ENCODE data around the gene PDIA3.

Gene PDIA3

GRCh38 chr15:43762824-43763223 lies 16.6 kb downstream of the PDIA3 start:
- no peak overlapping the region for H2BK12ac ChIP-seq (ENCODE audit: low read length)
- H4K8ac ChIP-seq (ENCODE audit: low read depth, low read length) = no peak overlapping the region
- no peak overlapping the region for H2AK5ac ChIP-seq (ENCODE audit: low read depth, low read length)
- no peak overlapping the region for H3K4me2 ChIP-seq (ENCODE audit: insufficient read depth, low read length, poor library complexity, severe bottlenecking)
- H3K27me3 ChIP-seq (ENCODE audit: control insufficient read depth in 3 of 3, insufficient read depth in 3 of 3, low read depth in 1 of 3, low read length in 3 of 3) = no peaks in the 10 kb centered on the region
- no peak overlapping the region for H2AFZ ChIP-seq (ENCODE audit: low read length)
- no peak overlapping the region for H3K9ac ChIP-seq (ENCODE audit: low read depth, low read length, poor library complexity)
- H3K9me3 ChIP-seq (replicated peaks in 1 of 2; ENCODE audit: control insufficient read depth in 2 of 2, insufficient read depth in 1 of 2, low read depth in 1 of 2, low read length in 2 of 2) = no peaks in the 10 kb centered on the region
- no peak overlapping the region for H2BK15ac ChIP-seq (ENCODE audit: low read length)
- no peak overlapping the region for H3K4me3 ChIP-seq (ENCODE audit: low read length in 2 of 2)
- no peak for DNase-seq (ENCODE audit: low spot score)
- no peak overlapping the region for H2BK120ac ChIP-seq (ENCODE audit: low read depth, low read length)
- H3K4me1 ChIP-seq (ENCODE audit: control insufficient read depth in 2 of 2, insufficient read depth in 1 of 2, low read depth in 1 of 2, low read length in 2 of 2) = no peaks in the 10 kb centered on the region
- no peak overlapping the region for H3K27ac ChIP-seq (replicated peaks; ENCODE audit: low read length)
- no peak overlapping the region for H4K91ac ChIP-seq (ENCODE audit: low read depth, low read length, poor library complexity)
- H3K18ac ChIP-seq (ENCODE audit: low read length) = no peak overlapping the region
- no peak overlapping the region for H3K14ac ChIP-seq (ENCODE audit: low read length)
- peaks cover 21 to 97% of the 10 kb centered on the region in 2 donors for H3K36me3 ChIP-seq (replicated peaks in 1 of 2; ENCODE audit: control insufficient read depth in 2 of 2, insufficient read depth in 2 of 2, low read length in 2 of 2)
- no peak overlapping the region for H2BK5ac ChIP-seq (ENCODE audit: low read length)
- WGBS, 2 donors (ENCODE audit: extremely low coverage in 2 of 2, insufficient read length in 2 of 2, insufficient replicate concordance in 1 of 2) = no CpG with 5 or more reads among the region's 6 CpGs
- no peak overlapping the region for H3K4ac ChIP-seq (ENCODE audit: low read length)
- H3K79me1 ChIP-seq (ENCODE audit: low read depth, low read length) = no peaks in the 10 kb centered on the region
- H3K23ac ChIP-seq (ENCODE audit: low read depth, low read length, poor library complexity) = no peak overlapping the region

- no peak overlapping the region for H2BK12ac ChIP-seq (ENCODE audit: low read length)
Measured at GRCh38 chr15:43763819-43764446, 17.7 kb downstream of the PDIA3 start.

GRCh38 chr15:43769584-43770228 lies 23.5 kb downstream of the PDIA3 start:
- DNase-seq (ENCODE audit: low spot score) = no peak
- H3K14ac ChIP-seq (ENCODE audit: low read length) = no peak overlapping the region
- no peak overlapping the region for H3K27ac ChIP-seq (replicated peaks; ENCODE audit: low read length)
- no peaks in the 10 kb centered on the region for H3K79me1 ChIP-seq (ENCODE audit: low read depth, low read length)
- H4K91ac ChIP-seq (ENCODE audit: low read depth, low read length, poor library complexity) = no peak overlapping the region
- no peak overlapping the region for H3K23ac ChIP-seq (ENCODE audit: low read depth, low read length, poor library complexity)
- no peak overlapping the region for H2BK12ac ChIP-seq (ENCODE audit: low read length)
- no peak overlapping the region for H4K8ac ChIP-seq (ENCODE audit: low read depth, low read length)
- WGBS, 2 donors (ENCODE audit: extremely low coverage in 2 of 2, insufficient read length in 2 of 2, insufficient replicate concordance in 1 of 2) = no CpG with 5 or more reads among the region's 5 CpGs
- no peak overlapping the region for H2AK5ac ChIP-seq (ENCODE audit: low read depth, low read length)
- H3K4me3 ChIP-seq (ENCODE audit: low read length in 2 of 2) = no peak overlapping the region
- peaks cover 30 to 96% of the 10 kb centered on the region in 2 donors for H3K36me3 ChIP-seq (replicated peaks in 1 of 2; ENCODE audit: control insufficient read depth in 2 of 2, insufficient read depth in 2 of 2, low read length in 2 of 2)
- no peak overlapping the region for H3K18ac ChIP-seq (ENCODE audit: low read length)
- no peaks in the 10 kb centered on the region for H3K9me3 ChIP-seq (replicated peaks in 1 of 2; ENCODE audit: control insufficient read depth in 2 of 2, insufficient read depth in 1 of 2, low read depth in 1 of 2, low read length in 2 of 2)
- no peak overlapping the region for H2AFZ ChIP-seq (ENCODE audit: low read length)
- H3K9ac ChIP-seq (ENCODE audit: low read depth, low read length, poor library complexity) = no peak overlapping the region
- no peaks in the 10 kb centered on the region for H3K27me3 ChIP-seq (ENCODE audit: control insufficient read depth in 3 of 3, insufficient read depth in 3 of 3, low read depth in 1 of 3, low read length in 3 of 3)
- H3K4ac ChIP-seq (ENCODE audit: low read length) = no peak overlapping the region
- H2BK5ac ChIP-seq (ENCODE audit: low read length) = no peak overlapping the region
- H3K4me2 ChIP-seq (ENCODE audit: insufficient read depth, low read length, poor library complexity, severe bottlenecking) = no peak overlapping the region
- H3K4me1 ChIP-seq (ENCODE audit: control insufficient read depth in 2 of 2, insufficient read depth in 1 of 2, low read depth in 1 of 2, low read length in 2 of 2) = no peaks in the 10 kb centered on the region
- no peak overlapping the region for H2BK15ac ChIP-seq (ENCODE audit: low read length)
- H2BK120ac ChIP-seq (ENCODE audit: low read depth, low read length) = no peak overlapping the region

More at GRCh38 chr15:43763819-43764446, 17.7 kb downstream of the PDIA3 start:
- no peak overlapping the region for H3K9ac ChIP-seq (ENCODE audit: low read depth, low read length, poor library complexity)
- no peak overlapping the region for H3K27ac ChIP-seq (replicated peaks; ENCODE audit: low read length)
- WGBS, 2 donors (ENCODE audit: extremely low coverage in 2 of 2, insufficient read length in 2 of 2, insufficient replicate concordance in 1 of 2) = no CpG with 5 or more reads among the region's 2 CpGs
- H2BK120ac ChIP-seq (ENCODE audit: low read depth, low read length) = no peak overlapping the region
- no peak overlapping the region for H3K4me3 ChIP-seq (ENCODE audit: low read length in 2 of 2)
- no peak overlapping the region for H4K91ac ChIP-seq (ENCODE audit: low read depth, low read length, poor library complexity)
- no peak overlapping the region for H3K4me2 ChIP-seq (ENCODE audit: insufficient read depth, low read length, poor library complexity, severe bottlenecking)
- no peaks in the 10 kb centered on the region for H3K4me1 ChIP-seq (ENCODE audit: control insufficient read depth in 2 of 2, insufficient read depth in 1 of 2, low read depth in 1 of 2, low read length in 2 of 2)
- H3K4ac ChIP-seq (ENCODE audit: low read length) = no peak overlapping the region
- H3K27me3 ChIP-seq (ENCODE audit: control insufficient read depth in 3 of 3, insufficient read depth in 3 of 3, low read depth in 1 of 3, low read length in 3 of 3) = no peaks in the 10 kb centered on the region
- no peak overlapping the region for H2AK5ac ChIP-seq (ENCODE audit: low read depth, low read length)
- no peak overlapping the region for H2BK5ac ChIP-seq (ENCODE audit: low read length)
- no peaks in the 10 kb centered on the region for H3K9me3 ChIP-seq (replicated peaks in 1 of 2; ENCODE audit: control insufficient read depth in 2 of 2, insufficient read depth in 1 of 2, low read depth in 1 of 2, low read length in 2 of 2)
- no peak overlapping the region for H2BK15ac ChIP-seq (ENCODE audit: low read length)
- H4K8ac ChIP-seq (ENCODE audit: low read depth, low read length) = no peak overlapping the region
- peaks cover 22 to 98% of the 10 kb centered on the region in 2 donors for H3K36me3 ChIP-seq (replicated peaks in 1 of 2; ENCODE audit: control insufficient read depth in 2 of 2, insufficient read depth in 2 of 2, low read length in 2 of 2)
- no peak overlapping the region for H3K18ac ChIP-seq (ENCODE audit: low read length)
- H3K14ac ChIP-seq (ENCODE audit: low read length) = no peak overlapping the region
- no peak overlapping the region for H2AFZ ChIP-seq (ENCODE audit: low read length)
- H3K79me1 ChIP-seq (ENCODE audit: low read depth, low read length) = no peaks in the 10 kb centered on the region
- DNase-seq (ENCODE audit: low spot score) = no peak
- H3K23ac ChIP-seq (ENCODE audit: low read depth, low read length, poor library complexity) = no peak overlapping the region

DNA sequence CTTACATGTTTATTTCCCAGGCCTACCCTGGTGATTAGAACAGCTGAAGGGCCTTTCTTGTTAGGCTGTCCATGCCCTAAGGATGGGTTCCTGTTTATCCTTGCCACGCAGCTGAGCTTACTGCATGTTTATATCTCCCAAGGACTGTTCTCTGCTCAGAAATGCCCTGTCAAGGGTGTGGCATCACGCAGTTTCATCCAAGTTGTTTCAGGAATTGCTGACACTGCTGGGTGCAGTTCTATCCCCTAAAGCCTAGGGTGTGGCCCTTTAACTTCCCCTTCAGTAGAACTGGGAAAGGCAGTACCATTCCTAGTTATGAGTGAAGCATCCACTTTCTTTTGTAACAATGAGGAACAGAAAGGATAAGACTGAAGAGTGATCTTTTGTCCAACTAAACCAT lies 25.6 kb downstream of the PDIA3 start:
- no peaks in the 10 kb centered on the region for H3K9me3 ChIP-seq (replicated peaks in 1 of 2; ENCODE audit: control insufficient read depth in 2 of 2, insufficient read depth in 1 of 2, low read depth in 1 of 2, low read length in 2 of 2)
- no peak overlapping the region for H4K8ac ChIP-seq (ENCODE audit: low read depth, low read length)
- no peak overlapping the region for H3K14ac ChIP-seq (ENCODE audit: low read length)
- H2AFZ ChIP-seq (ENCODE audit: low read length) = no peak overlapping the region
- H2BK5ac ChIP-seq (ENCODE audit: low read length) = no peak overlapping the region
- H3K18ac ChIP-seq (ENCODE audit: low read length) = no peak overlapping the region
- no peak overlapping the region for H2BK15ac ChIP-seq (ENCODE audit: low read length)
- no peaks in the 10 kb centered on the region for H3K79me1 ChIP-seq (ENCODE audit: low read depth, low read length)
- no peak overlapping the region for H3K23ac ChIP-seq (ENCODE audit: low read depth, low read length, poor library complexity)
- H3K4me3 ChIP-seq (ENCODE audit: low read length in 2 of 2) = no peak overlapping the region
- no peak overlapping the region for H2BK120ac ChIP-seq (ENCODE audit: low read depth, low read length)
- H2AK5ac ChIP-seq (ENCODE audit: low read depth, low read length) = no peak overlapping the region
- H3K9ac ChIP-seq (ENCODE audit: low read depth, low read length, poor library complexity) = no peak overlapping the region
- H3K4ac ChIP-seq (ENCODE audit: low read length) = no peak overlapping the region
- H3K36me3 ChIP-seq (replicated peaks in 1 of 2; ENCODE audit: control insufficient read depth in 2 of 2, insufficient read depth in 2 of 2, low read length in 2 of 2) = peaks cover 22 to 86% of the 10 kb centered on the region in 2 donors
- H3K27ac ChIP-seq (replicated peaks; ENCODE audit: low read length) = no peak overlapping the region
- whole genome bisulfite sequencing, 2 donors (ENCODE audit: extremely low coverage in 2 of 2, insufficient read length in 2 of 2, insufficient replicate concordance in 1 of 2) = no CpG with 5 or more reads among the region's 2 CpGs
- H4K91ac ChIP-seq (ENCODE audit: low read depth, low read length, poor library complexity) = no peak overlapping the region
- no peak overlapping the region for H3K4me2 ChIP-seq (ENCODE audit: insufficient read depth, low read length, poor library complexity, severe bottlenecking)
- peaks cover 0 to 10% (median 2%) of the 10 kb centered on the region in 3 experiments for H3K27me3 ChIP-seq (ENCODE audit: control insufficient read depth in 3 of 3, insufficient read depth in 3 of 3, low read depth in 1 of 3, low read length in 3 of 3)
- H3K4me1 ChIP-seq (ENCODE audit: control insufficient read depth in 2 of 2, insufficient read depth in 1 of 2, low read depth in 1 of 2, low read length in 2 of 2) = peaks cover 0 to 6% of the 10 kb centered on the region in 2 donors
- no peak for DNase-seq (ENCODE audit: low spot score)
- H2BK12ac ChIP-seq (ENCODE audit: low read length) = no peak overlapping the region
